SJCRH30 (cell line): ENCODE measurements around the gene EIF2A. TPM values are rescaled to one million over a fixed set of nuclear protein-coding genes. Genes with fewer than 3 reads are reported as not detected.
"Not testable (repeated sequence)": the region's sequence is repeated elsewhere in the genome, so short reads cannot be mapped to it uniquely, and the experiment has no call there.

Source experiments
- DNase-seq, 2 experiments: peaks; one replicate each; pipeline ENCODE4 v3.0.0-alpha.2; 2015 to 2020
- H3K27ac ChIP-seq: fragments of 250-450 bp; sonication (Bioruptor Pico); 2 replicates; pipeline ENCODE4 v1.5.1; 2020; ENCODE audit warnings: mild to moderate bottlenecking, moderate library complexity
- H3K27me3 ChIP-seq: fragments of 250-450 bp; sonication (Bioruptor Pico); 2 replicates; pipeline ENCODE4 v1.5.1; 2020; ENCODE audit warnings: mild to moderate bottlenecking, moderate library complexity
- H3K36me3 ChIP-seq: fragments of 250-450 bp; sonication (Bioruptor Pico); 2 replicates; pipeline ENCODE4 v1.5.1; 2020; ENCODE audit warnings: mild to moderate bottlenecking, moderate library complexity
- H3K4me1 ChIP-seq: fragments of 250-450 bp; sonication (Bioruptor Pico); 2 replicates; pipeline ENCODE4 v1.5.1; 2020; ENCODE audit warnings: mild to moderate bottlenecking, moderate library complexity
- H3K4me3 ChIP-seq: fragments of 250-450 bp; sonication (Bioruptor Pico); 2 replicates; pipeline ENCODE4 v1.5.1; 2020; ENCODE audit warnings: mild to moderate bottlenecking, moderate library complexity
- H3K9me3 ChIP-seq: fragments of 250-450 bp; sonication (Bioruptor Pico); replicated peaks from 2 replicates; pipeline ENCODE4 v1.5.1; 2020; ENCODE audit warnings: mild to moderate bottlenecking, moderate library complexity
- total RNA-seq: library from RNA; depleted of rRNA; stranded (reverse); fragments of >200 nt; shearing (Covaris generic); gene quantifications from 2 replicates; pipeline ENCODE4 v1.2.3, GENCODE V29; 2014

The EIF2A gene
- total RNA-seq, 1 experiment from 2014 or later: 139 TPM

DNA sequence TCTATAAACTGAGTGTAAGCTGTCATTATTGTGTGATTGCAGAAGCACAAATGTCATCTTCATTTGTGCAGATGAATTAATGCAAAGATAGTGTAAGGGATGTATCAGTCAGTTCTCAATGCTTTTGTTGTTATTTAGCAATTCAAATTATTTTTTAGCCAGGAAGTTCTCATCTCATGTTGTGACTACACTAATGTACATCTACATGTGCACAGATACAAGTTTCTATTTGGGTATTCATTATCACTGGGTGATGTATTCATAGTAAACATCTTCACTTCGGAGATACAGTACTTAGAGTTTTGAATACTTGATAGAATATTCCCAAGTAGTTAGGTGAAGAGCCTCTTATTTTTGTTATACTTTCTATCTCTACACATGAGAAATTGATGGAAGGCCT is 11.1 kb downstream of the EIF2A start:
- no peak overlapping the region for H3K27ac ChIP-seq
- no peak for DNase-seq
- no peaks in the 10 kb centered on the region for H3K9me3 ChIP-seq
- H3K4me3 ChIP-seq: no peak overlapping the region
- H3K36me3 ChIP-seq: peaks cover 66% of the 10 kb centered on the region
- no peaks in the 10 kb centered on the region; the same call in 1 of the 2 replicates for H3K4me1 ChIP-seq
- no peaks in the 10 kb centered on the region for H3K27me3 ChIP-seq

DNA sequence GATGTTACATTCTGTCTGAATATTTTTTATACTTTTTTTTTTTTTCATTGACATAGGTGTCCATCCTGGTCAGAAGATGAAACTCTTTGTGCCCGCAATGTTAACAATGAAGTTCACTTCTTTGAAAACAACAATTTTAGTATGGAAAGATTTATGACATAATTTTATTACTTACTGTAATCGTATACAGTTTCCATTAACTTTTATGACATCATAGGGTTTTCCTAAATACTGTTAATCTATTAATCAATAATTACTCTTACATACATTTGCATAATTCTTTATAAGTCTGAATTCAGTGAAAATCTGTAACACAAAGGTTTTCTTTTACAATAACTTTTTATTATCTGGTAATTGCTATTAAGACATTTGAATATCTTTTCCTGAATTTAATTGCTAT is 17.7 kb downstream of the EIF2A start:
- Histone ChIP-seq H3K4me3 (no peak overlapping the region), H3K4me1 (no peaks in the 10 kb centered on the region), H3K27me3 (no peaks in the 10 kb centered on the region), H3K36me3 (peaks cover 70% of the 10 kb centered on the region), H3K9me3 (no peaks in the 10 kb centered on the region), H3K27ac (no peak overlapping the region)
- DNase-seq: no peak

DNA sequence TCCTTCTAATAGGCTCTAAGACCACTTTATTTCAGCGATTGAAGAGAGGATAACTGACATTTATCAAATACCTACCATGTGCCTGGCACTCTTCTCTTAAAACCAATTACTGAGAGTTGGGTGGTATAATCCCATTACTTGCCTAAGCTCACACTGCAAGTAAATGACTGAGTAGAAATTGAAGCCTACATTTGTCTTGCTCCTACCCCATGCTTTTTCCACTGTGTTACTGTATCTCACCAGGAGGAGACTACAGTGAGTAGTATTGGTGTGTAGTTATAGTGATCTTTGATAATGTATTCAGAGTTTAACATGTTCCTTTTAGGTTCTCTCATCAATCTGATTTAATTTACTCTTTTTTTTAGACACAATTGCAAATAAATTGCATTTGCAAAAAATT is 20.7 kb downstream of the EIF2A start:
- no peak overlapping the region for H3K27ac ChIP-seq
- H3K9me3 ChIP-seq: no peaks in the 10 kb centered on the region
- no peaks in the 10 kb centered on the region for H3K4me1 ChIP-seq
- DNase-seq: no peak
- H3K27me3 ChIP-seq: no peaks in the 10 kb centered on the region
- H3K36me3 ChIP-seq: peaks cover 81% of the 10 kb centered on the region
- no peak overlapping the region for H3K4me3 ChIP-seq

DNA sequence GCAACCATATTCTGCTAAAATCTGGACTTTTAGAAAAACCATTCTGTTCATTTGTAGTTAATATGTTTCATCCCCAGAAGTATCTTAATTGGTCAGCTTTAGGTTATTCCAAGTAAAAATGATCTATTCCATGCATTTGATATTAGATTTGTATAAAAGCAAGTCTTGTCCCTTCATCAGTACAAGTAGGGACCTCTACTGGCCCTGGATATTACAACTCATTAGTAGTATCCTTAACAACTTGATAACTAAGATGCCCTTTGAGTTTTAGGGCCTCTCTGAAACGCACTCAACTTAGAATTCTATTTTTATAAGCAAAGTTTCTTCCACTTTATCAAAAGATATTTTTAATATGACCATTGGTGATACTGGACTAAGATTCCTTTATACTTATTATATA is 31.3 kb downstream of the EIF2A start:
- Histone ChIP-seq H3K4me1 (no peaks in the 10 kb centered on the region), H3K36me3 (peaks cover 53% of the 10 kb centered on the region), H3K27ac (no peak overlapping the region), H3K27me3 (no peaks in the 10 kb centered on the region), H3K4me3 (no peak overlapping the region), H3K9me3 (no peaks in the 10 kb centered on the region)
- no peak for DNase-seq

DNA sequence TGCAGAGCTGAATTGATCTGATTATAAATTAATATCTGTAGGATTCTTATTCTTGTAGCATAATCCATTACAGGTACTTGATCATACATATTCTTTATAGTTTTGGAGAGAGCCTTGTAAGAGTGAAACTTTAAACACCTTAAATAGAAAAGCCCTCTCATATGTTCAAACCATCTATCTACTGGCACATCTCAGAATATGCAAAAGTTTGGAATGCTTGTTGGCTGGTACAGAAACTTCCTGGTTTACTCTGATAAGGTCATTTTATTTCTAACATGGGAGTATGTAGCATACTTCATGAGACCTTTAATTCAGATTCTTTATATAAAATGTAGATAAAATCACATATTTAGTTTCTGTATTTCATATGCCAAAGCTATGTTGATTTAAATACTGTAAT is 34.6 kb downstream of the EIF2A start:
- Histone ChIP-seq H3K4me1 (no peaks in the 10 kb centered on the region), H3K27me3 (no peaks in the 10 kb centered on the region), H3K4me3 (no peak overlapping the region), H3K9me3 (no peaks in the 10 kb centered on the region), H3K27ac (no peak overlapping the region), H3K36me3 (peaks cover 66% of the 10 kb centered on the region)
- DNase-seq: no peak

DNA sequence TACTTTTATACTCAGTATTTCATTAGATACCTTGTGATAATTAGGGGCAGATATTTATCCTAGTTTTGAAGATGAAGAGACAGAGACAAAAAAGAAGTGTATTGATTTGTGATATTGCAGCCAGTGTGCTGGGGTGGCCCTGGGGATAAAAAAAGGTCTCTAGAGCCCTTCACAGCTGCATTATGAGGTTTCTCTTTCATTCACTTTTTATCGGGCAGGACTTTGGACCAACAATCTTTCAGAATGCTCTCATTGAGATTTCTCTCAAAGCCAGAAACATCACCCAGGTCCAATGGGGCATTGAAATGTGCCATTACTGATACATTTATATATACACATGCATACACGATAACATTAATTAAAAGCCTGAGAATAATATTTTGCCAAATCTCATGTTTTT is 36.0 kb downstream of the EIF2A start:
- Histone ChIP-seq H3K4me3 (no peak overlapping the region), H3K27ac (no peak overlapping the region), H3K27me3 (no peaks in the 10 kb centered on the region), H3K4me1 (no peaks in the 10 kb centered on the region), H3K36me3 (peaks cover 59% of the 10 kb centered on the region), H3K9me3 (no peaks in the 10 kb centered on the region)
- no peak for DNase-seq

DNA sequence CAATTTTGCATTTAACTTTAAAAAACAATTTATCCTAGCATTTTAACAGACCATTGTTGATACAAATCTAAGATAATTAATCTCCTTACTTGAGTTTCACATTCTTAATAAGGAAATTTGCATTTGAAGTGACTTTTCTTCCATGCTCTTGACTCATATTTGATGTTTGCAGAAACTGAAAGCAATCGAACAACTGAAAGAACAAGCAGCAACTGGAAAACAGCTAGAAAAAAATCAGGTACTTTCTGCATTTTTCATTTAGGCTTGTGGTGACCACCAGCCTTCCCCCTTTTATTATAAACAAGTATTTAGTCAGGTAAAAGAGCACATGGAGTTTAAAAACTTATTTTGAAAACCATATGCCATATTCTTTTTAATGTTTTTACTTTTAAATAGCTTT is 36.4 kb downstream of the EIF2A start:
- no peaks in the 10 kb centered on the region for H3K27me3 ChIP-seq
- no peak overlapping the region for H3K27ac ChIP-seq
- H3K4me1 ChIP-seq: no peaks in the 10 kb centered on the region
- H3K4me3 ChIP-seq: no peak overlapping the region
- peaks cover 57% of the 10 kb centered on the region for H3K36me3 ChIP-seq
- no peaks in the 10 kb centered on the region for H3K9me3 ChIP-seq
- DNase-seq: no peak

DNA sequence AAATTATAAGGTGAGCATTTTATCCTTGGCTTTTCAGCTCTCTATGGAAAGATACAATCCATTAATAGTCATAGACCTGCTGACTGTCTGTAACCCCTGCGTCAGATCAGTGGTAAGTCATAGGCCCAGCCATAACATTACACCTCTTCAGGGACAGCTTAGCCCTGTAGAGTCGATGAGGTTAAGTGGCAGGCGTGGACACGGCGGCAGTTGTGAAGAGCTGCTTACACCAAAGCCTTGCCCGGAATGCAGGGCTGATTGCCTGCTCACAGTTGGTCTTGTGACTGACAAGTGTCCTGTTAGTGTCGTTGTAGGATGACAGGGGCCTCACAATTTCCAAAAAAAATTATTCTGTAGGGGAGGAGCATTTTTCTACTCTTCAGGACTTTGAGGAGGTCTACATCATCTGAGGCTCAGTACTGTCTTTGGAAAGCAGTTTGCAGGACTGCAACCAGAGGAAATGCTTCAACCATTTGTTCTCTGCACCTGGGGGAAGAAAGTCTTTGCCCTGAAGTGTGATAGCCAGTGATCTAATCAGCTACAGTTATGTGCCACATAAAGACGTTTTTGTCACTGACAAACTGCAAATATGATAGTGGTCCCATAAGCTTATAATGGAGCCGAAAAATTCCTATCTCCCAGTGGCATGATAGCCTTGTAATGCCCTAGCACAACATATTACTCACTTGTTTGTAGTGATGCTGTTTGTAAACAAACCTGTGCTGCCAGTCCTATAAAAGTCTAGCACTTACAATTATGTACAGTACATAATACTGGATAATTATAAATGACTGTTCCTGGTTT is 41.6 kb downstream of the EIF2A start:
- H3K27me3 ChIP-seq: no peaks in the 10 kb centered on the region
- H3K9me3 ChIP-seq: no peaks in the 10 kb centered on the region
- no peak for DNase-seq
- no peaks in the 10 kb centered on the region for H3K4me1 ChIP-seq
- H3K36me3 ChIP-seq: peaks cover 29% of the 10 kb centered on the region
- no peak overlapping the region for H3K4me3 ChIP-seq
- no peak overlapping the region for H3K27ac ChIP-seq

DNA sequence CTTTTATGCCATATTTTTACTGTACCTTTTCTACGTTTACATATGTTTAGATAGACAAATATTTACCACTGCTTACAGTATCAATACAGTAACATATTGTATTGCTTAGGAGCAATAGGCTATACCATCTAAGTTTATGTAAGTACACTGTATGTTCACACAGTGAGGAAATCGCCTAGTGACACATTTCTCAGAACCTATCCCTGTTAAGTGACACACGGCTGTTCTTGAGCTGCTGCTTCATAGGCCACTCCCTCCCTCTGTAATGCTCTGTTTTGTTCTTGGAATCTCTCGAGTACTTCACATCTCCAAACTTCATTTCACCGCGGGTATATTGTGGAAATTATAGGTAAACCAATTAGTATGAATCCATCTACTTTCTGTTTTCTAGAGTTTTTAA is 43.2 kb downstream of the EIF2A start:
- peaks cover 15% of the 10 kb centered on the region for H3K36me3 ChIP-seq
- H3K27ac ChIP-seq: no peak overlapping the region
- H3K27me3 ChIP-seq: no peaks in the 10 kb centered on the region
- no peak for DNase-seq
- H3K4me1 ChIP-seq: no peaks in the 10 kb centered on the region
- no peak overlapping the region for H3K4me3 ChIP-seq
- H3K9me3 ChIP-seq: no peaks in the 10 kb centered on the region

DNA sequence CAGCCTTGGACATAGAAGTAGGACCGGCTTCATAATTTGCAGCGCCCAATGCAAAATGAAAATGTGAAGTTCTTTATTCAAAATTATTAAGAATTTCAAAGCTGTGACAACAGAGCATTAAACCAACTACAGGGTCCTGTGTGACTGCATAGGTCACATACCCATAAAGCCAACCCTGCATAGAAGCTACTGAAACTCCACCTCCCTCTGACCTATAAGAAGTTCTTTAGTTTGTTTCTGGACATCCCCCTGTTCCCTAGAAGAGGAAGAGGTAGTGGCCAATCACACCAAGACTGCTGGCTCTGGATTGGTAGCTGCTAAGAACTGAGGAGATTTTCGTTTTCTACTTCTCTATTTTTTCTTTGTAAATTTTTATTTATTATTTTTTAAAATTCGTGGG is 47.6 kb downstream of the EIF2A start:
- no peaks in the 10 kb centered on the region for H3K9me3 ChIP-seq
- no peaks in the 10 kb centered on the region for H3K27me3 ChIP-seq
- no peak for DNase-seq
- no peak overlapping the region for H3K4me3 ChIP-seq
- no peak overlapping the region for H3K27ac ChIP-seq
- no peaks in the 10 kb centered on the region for H3K4me1 ChIP-seq
- H3K36me3 ChIP-seq: no peaks in the 10 kb centered on the region

DNA sequence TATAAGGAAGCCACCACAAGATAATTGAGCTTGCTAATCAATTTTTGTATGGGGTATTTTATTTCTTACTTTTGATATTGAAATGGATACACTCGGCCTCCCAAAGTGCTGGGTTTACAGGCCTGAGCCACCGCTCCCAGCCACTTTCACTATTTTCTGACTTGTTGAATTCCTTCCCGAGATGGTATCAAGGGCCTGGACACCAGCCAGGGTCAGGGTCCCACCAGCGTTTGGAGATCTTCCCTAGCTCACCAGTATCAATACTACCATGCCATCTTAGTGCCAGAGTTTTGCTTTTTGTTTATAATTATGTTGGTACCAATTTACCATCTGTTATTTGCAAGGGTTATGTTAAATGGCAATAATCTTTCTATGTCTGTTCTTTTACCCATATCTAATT is 51.1 kb downstream of the EIF2A start:
- Histone ChIP-seq H3K9me3 (no peaks in the 10 kb centered on the region), H3K27ac (no peak overlapping the region), H3K36me3 (no peaks in the 10 kb centered on the region), H3K4me3 (no peak overlapping the region), H3K4me1 (no peaks in the 10 kb centered on the region), H3K27me3 (no peaks in the 10 kb centered on the region)
- no peak for DNase-seq

DNA sequence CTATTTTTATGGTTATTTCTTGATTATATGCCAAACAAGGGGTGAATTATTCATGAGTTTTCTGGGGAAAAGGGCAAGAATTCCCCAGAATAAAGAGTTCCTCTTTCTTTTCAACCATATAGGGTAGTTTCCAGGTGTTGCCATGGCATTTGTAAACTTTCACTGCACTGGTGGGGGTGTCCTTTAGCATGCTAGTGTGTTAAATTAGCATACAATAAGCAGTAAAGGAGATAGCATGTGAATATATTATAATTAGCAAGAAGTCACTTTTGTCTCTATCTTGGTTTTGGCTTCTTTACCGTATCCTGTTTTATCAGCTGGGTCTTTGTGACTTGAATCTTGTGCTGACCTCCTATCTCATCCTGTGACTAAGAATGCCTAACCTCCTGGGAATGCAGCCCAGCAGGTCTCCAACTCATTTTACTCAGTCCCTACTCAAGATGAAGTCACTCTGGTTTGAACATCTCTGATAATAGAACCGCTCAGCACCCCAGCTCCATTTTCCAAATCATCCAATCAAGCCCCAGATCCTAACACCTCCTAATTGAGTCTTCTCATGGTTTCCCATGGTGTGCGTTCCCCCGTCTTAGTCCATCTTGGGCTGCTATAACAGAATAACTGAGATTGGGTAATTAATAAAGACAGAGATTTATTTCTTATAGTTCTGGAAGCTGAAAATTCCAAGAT is 53.2 kb downstream of the EIF2A start:
- no peak overlapping the region for H3K4me3 ChIP-seq
- DNase-seq: no peak
- H3K27me3 ChIP-seq: no peaks in the 10 kb centered on the region
- H3K36me3 ChIP-seq: no peaks in the 10 kb centered on the region
- no peak overlapping the region for H3K27ac ChIP-seq
- H3K4me1 ChIP-seq: no peaks in the 10 kb centered on the region; the same call in 1 of the 2 replicates
- H3K9me3 ChIP-seq: no peaks in the 10 kb centered on the region

DNA sequence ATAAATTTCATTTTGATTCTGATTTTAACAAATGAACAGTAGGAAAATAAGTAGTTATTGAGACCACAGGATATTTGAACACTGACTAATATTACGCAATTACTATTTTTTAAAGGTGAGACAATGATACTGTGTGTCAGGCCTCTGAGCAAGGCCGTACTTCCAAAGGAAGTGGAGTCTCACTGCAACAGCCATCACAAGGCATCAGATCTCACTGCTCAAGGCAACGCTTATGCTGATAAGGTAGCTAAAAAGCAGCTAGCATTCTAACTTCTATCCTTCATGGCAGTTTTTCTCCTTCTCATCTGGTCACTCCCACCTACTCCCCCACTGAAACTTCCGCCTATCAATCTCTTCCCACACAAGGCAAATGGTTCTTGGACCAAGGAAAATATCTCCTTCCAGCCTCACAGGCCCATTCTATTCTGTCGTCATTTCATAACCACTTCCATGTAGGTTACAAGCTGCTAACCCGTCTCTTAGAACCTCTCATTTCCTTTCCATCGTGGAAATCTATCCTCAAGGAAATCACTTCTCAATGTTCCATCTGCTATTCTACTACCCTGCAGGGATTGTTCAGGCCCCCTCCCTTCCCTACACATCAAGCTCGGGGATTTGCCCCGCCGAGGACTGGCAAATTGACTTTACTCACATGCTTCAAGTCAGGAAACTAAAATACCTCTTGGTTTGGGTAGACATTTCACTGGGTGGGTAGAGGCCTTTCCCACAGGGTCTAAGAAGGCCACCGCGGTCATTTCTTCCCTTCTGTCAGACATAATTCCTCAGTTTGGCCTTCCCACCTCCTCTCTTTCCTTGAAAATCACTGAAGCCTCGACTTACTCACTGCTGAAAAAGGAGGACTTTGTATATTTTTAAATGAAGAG is 54.3 kb downstream of the EIF2A start:
- not testable (repeated sequence) for H3K36me3 ChIP-seq, H3K4me1 ChIP-seq, H3K27me3 ChIP-seq, H3K9me3 ChIP-seq, H3K27ac ChIP-seq, H3K4me3 ChIP-seq, DNase-seq

DNA sequence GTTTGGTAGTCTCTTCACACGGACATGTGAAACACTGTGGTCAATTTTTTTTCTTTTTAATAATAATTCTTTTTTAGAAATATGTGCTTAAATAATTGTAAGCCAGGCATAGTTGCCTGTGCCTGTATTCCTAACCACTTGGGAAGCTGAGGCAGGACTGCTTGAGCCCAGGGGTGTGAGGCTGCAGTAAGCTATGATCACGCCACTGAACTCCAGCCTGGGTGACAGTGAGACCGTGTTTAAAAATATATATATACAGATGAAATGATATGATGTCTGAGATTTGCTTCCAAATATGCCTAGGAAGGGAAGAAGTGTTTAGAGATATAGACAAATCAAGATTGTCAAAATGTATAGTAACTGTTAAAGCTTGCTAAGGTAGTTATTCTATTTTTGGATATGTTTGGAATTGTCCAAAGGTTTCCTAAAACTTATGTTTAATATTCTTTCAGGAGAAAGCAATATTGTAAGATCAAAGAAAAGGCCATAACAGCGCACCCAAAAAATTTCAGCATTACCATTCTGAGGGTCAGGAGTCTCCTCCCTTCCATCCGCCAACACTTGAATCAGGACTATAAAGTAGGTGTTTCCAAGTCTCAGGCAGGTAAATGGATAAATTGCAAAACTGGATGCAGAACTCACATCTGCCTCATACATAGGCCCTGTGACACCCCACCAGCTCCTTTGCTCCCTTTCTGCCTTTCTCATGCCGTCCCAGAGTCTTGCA is 56.0 kb downstream of the EIF2A start:
- peaks cover 4% of the 10 kb centered on the region; the same call in 1 of the 2 replicates for H3K36me3 ChIP-seq

More for the DNA sequence above, 56.0 kb downstream of the EIF2A start:
- peak in 1 of 2 experiments; percentile 16 for DNase-seq
- H3K9me3 ChIP-seq: no peaks in the 10 kb centered on the region
- H3K4me1 ChIP-seq: no peaks in the 10 kb centered on the region; the same call in 1 of the 2 replicates
- peak overlapping the region; percentile 79 for H3K27ac ChIP-seq
- no peaks in the 10 kb centered on the region for H3K27me3 ChIP-seq
- peak overlapping the region; percentile 72 for H3K4me3 ChIP-seq
